ENCODE measurements around the gene SCYL2. TPM values are rescaled to one million over a fixed set of nuclear protein-coding genes. Genes with fewer than 3 reads are reported as not detected.
"Not testable (repeated sequence)": the region's sequence is repeated elsewhere in the genome, so short reads cannot be mapped to it uniquely, and the experiment has no call there.

SCYL2 gene
- total RNA-seq, 6 experiments from 2014 or later = 40.0 to 46.7 (median 40.8) TPM

DNA sequence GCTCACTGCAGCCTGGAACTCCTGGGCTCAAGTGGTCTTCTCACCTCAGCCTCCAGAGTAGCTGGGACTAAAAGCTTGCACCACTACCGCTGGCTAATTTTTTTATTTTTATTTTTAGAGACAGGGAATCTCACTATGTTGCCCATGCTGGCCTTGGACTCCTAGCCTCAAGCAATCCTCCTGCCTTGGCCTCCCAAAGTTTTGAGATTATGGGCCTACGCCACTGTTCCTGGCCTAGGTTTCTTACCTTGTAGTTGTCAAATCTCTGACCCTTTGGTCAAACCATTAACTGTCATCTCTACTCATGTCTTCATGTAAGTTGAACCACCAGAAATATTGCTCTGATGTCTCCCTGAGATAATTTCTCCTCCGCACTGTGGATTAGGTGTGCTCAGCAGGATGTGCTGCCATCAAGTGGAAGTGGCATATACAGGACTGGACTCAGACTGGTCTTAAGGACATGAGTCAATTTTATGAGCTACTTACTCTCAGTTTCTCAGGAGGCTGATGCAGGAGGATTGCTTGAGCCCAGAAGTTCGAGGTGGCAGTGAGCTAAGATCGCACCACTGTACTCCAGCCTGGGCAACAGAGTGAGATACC is 37.8 kb upstream of the SCYL2 start:
- peaks cover 3% of the 10 kb centered on the region for H3K4me1 Mint-ChIP-seq (ENCODE audit: low read depth)
- DNase-seq = peak; percentile 6
- no peak overlapping the region for H3K4me3 Mint-ChIP-seq
- H3K36me3 Mint-ChIP-seq (ENCODE audit: low read depth) = no peaks in the 10 kb centered on the region
- H3K9me3 Mint-ChIP-seq = no peaks in the 10 kb centered on the region
- no peak overlapping the region for H3K27ac Mint-ChIP-seq
- TF ChIP-seq CTCF (IDR thresholded peaks at IDR 0.05) = peak; percentile 45; the same call in 1 of the 2 replicates
- H3K27me3 Mint-ChIP-seq (ENCODE audit: insufficient read depth) = no peaks in the 10 kb centered on the region

GRCh38 chr12:100229876-100230275 is 37.1 kb upstream of the SCYL2 start:
- TF ChIP-seq CTCF (IDR thresholded peaks at IDR 0.05) = no peak
- no peaks in the 10 kb centered on the region for H3K9me3 Mint-ChIP-seq
- H3K36me3 Mint-ChIP-seq (ENCODE audit: low read depth) = no peaks in the 10 kb centered on the region
- DNase-seq = no peak
- H3K4me3 Mint-ChIP-seq = no peak overlapping the region
- H3K4me1 Mint-ChIP-seq (ENCODE audit: low read depth) = peaks cover 8% of the 10 kb centered on the region
- no peak overlapping the region for H3K27ac Mint-ChIP-seq
- H3K27me3 Mint-ChIP-seq (ENCODE audit: insufficient read depth) = no peaks in the 10 kb centered on the region

DNA sequence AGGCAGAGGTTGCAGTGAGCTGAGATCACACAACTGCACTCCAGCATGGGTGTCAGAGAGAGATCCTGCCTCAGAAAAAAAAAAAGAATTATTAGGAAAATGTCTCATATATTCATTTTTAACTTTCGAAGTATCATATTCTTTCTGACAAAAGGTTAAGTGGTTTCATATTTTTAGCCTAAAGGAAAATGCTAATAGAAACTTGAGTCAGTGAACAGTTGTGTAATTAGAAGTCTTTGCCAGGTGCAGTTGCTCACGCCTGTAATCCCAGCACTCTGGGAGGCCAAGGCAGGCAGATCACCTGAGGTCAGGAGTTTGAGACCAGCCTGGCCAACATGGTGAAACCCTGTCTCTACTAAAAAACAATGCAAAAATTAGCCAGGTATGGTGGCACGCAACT is 35.1 kb upstream of the SCYL2 start:
- H3K27ac Mint-ChIP-seq; H3K27me3 Mint-ChIP-seq (ENCODE audit: insufficient read depth); H3K36me3 Mint-ChIP-seq (ENCODE audit: low read depth); H3K9me3 Mint-ChIP-seq; H3K4me1 Mint-ChIP-seq (ENCODE audit: low read depth); DNase-seq; H3K4me3 Mint-ChIP-seq: not testable (repeated sequence)

- Mint-ChIP-seq H3K4me3 (peak overlapping the region; percentile 71; the same call in 1 of the 2 replicates), H3K9me3 (no peaks in the 10 kb centered on the region), H3K4me1 (ENCODE audit: low read depth) (peaks cover 8% of the 10 kb centered on the region), H3K27ac (peak overlapping the region; percentile 66), H3K27me3 (ENCODE audit: insufficient read depth) (no peaks in the 10 kb centered on the region), H3K36me3 (ENCODE audit: low read depth) (no peaks in the 10 kb centered on the region)
- no peak for TF ChIP-seq CTCF (IDR thresholded peaks at IDR 0.05)
- DNase-seq = peak; percentile 3
These were observed 32.8 kb upstream of the SCYL2 start for GRCh38 chr12:100234166-100234565.

DNA sequence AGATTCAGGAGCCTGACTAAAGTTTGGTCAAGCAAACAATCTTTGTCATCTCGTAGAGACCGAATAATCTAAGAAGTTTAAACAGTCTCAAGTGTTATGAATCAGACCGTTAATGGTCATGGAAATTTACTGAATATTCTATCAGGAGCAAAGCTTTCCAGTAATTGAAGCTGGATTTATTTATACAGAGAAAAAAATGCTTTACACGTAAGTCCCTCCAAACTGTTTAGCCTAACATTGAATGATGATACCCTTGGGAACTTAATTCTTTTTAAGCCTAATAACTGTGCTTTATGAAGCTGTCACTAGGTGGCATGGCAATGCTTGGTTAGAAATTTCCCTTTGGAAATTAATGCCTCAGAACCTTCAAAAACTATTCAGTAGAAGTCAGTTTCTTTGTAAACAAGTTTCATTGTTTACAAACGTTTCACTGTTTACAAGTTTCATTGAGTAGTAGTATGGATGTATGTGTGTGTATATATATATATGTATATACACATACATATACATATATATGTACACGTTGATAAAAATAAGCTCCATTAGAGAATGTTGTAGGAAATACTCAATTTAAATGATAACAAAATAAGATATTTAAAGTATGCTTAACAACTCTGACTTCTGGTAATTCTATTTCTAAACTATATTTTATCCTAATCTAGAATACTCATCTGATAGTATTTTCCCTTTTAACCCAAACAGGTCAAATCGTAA is 32.2 kb upstream of the SCYL2 start:
- H3K4me1 Mint-ChIP-seq (ENCODE audit: low read depth) = peaks cover 8% of the 10 kb centered on the region
- DNase-seq = peak; percentile 39
- H3K4me3 Mint-ChIP-seq = peak overlapping the region; percentile 71; the same call in 1 of the 2 replicates

More for the DNA sequence above, 32.2 kb upstream of the SCYL2 start:
- peak overlapping the region; percentile 66 for H3K27ac Mint-ChIP-seq
- H3K9me3 Mint-ChIP-seq = no peaks in the 10 kb centered on the region
- H3K36me3 Mint-ChIP-seq (ENCODE audit: low read depth) = no peaks in the 10 kb centered on the region
- H3K27me3 Mint-ChIP-seq (ENCODE audit: insufficient read depth) = no peaks in the 10 kb centered on the region
- TF ChIP-seq CTCF (IDR thresholded peaks at IDR 0.05) = peak; percentile 85
